ENCODE results near the gene PDGFRA.
A peak's percentile ranks its signal among the peaks of the same experiment; 100 is the strongest.

Gene PDGFRA

GRCh38 chr4:54228961-54229501 is at the start of gene PDGFRA:
TSS of gene PDGFRA (plus strand) at chr4:54229293. CDS start at chr4:54258769, 29,476 bp downstream.
- DNase-seq (ENCODE audit: low spot score): peak; percentile 88

- no peak for DNase-seq (ENCODE audit: low spot score)
These were observed 44.5 kb upstream of the PDGFRA start for GRCh38 chr4:54184581-54184980.

GRCh38 chr4:54185044-54185780 is 43.9 kb upstream of the PDGFRA start:
- no peak for DNase-seq (ENCODE audit: low spot score)

- no peak for DNase-seq (ENCODE audit: low spot score)
These were observed 43.2 kb upstream of the PDGFRA start for GRCh38 chr4:54185866-54186265.

GRCh38 chr4:54186371-54186770 is 42.7 kb upstream of the PDGFRA start:
- DNase-seq (ENCODE audit: low spot score): no peak

GRCh38 chr4:54187148-54187547 is 41.9 kb upstream of the PDGFRA start:
- no peak for DNase-seq (ENCODE audit: low spot score)

- peak; percentile 39 for DNase-seq (ENCODE audit: low spot score)
These were observed 40.0 kb upstream of the PDGFRA start for GRCh38 chr4:54189140-54189539.

GRCh38 chr4:54192811-54193210 is 36.3 kb upstream of the PDGFRA start:
- DNase-seq (ENCODE audit: low spot score): no peak

- no peak for DNase-seq (ENCODE audit: low spot score)
These were observed 31.2 kb upstream of the PDGFRA start for GRCh38 chr4:54197926-54198325.

GRCh38 chr4:54199919-54200318 is 29.2 kb upstream of the PDGFRA start:
- DNase-seq (ENCODE audit: low spot score): no peak

GRCh38 chr4:54209617-54210016 is 19.5 kb upstream of the PDGFRA start:
- no peak for DNase-seq (ENCODE audit: low spot score)

- no peak for DNase-seq (ENCODE audit: low spot score)
These were observed 16.1 kb upstream of the PDGFRA start for GRCh38 chr4:54213001-54213400.

- no peak for DNase-seq (ENCODE audit: low spot score)
These were observed 15.3 kb upstream of the PDGFRA start for GRCh38 chr4:54213761-54214160.

GRCh38 chr4:54215379-54216077 is 13.6 kb upstream of the PDGFRA start:
- DNase-seq (ENCODE audit: low spot score): no peak

GRCh38 chr4:54217642-54218495 is 11.2 kb upstream of the PDGFRA start:
- peak; percentile 88 for DNase-seq (ENCODE audit: low spot score)

- DNase-seq (ENCODE audit: low spot score): no peak
These were observed 10.4 kb upstream of the PDGFRA start for GRCh38 chr4:54218736-54219135.

- DNase-seq (ENCODE audit: low spot score): no peak
These were observed 4.0 kb upstream of the PDGFRA start for GRCh38 chr4:54224996-54225597.

GRCh38 chr4:54225598-54226403 is 3.3 kb upstream of the PDGFRA start:
- peak; percentile 61 for DNase-seq (ENCODE audit: low spot score)

- peak; percentile 87 for DNase-seq (ENCODE audit: low spot score)
These were observed 2.5 kb upstream of the PDGFRA start for GRCh38 chr4:54226404-54227255.
